HG02943 (cell line): ENCODE measurements around the gene CHDH.

Experiments
- ATAC-seq: cut with Tn5 transposase; IDR thresholded peaks from one replicate; pipeline ENCODE4 v1.9.1; 2021; ENCODE audit warnings: mild to moderate bottlenecking, low read depth, moderate library complexity; ENCODE audit not compliant: unreplicated experiment

The CHDH gene

DNA sequence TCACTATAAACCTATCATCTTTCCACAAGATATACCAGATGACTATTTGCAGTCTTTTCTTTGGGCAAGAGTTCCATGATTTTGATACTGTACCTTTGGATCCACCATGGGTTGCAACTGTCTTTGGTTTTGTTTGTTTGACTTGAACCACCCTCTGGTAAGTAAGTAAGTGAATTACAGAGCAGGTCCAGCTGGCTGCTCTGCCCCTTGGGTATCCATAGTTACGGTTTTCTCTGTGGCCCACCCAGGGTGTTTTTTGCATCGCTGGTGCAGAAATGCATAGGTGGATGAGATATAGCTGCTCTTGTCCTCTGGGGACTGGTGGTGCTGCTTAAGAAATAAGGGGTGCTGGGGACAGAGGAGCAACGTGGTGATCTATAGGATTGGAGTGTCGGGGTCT, 33.8 kb downstream of the CHDH start:
- ATAC-seq = no peak

DNA sequence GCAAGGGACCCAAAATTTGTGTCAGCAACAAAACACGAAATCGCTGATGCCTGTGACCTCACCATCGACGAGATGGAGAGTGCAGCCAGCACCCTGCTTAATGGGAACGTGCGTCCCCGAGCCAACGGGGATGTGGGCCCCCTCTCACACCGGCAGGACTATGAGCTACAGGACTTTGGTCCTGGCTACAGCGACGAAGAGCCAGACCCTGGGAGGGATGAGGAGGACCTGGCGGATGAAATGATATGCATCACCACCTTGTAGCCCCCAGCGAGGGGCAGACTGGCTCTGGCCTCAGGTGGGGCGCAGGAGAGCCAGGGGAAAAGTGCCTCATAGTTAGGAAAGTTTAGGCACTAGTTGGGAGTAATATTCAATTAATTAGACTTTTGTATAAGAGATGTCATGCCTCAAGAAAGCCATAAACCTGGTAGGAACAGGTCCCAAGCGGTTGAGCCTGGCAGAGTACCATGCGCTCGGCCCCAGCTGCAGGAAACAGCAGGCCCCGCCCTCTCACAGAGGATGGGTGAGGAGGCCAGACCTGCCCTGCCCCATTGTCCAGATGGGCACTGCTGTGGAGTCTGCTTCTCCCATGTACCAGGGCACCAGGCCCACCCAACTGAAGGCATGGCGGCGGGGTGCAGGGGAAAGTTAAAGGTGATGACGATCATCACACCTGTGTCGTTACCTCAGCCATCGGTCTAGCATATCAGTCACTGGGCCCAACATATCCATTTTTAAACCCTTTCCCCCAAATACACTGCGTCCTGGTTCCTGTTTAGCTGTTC, 34.9 kb downstream of the CHDH start:
- no peak for ATAC-seq

DNA sequence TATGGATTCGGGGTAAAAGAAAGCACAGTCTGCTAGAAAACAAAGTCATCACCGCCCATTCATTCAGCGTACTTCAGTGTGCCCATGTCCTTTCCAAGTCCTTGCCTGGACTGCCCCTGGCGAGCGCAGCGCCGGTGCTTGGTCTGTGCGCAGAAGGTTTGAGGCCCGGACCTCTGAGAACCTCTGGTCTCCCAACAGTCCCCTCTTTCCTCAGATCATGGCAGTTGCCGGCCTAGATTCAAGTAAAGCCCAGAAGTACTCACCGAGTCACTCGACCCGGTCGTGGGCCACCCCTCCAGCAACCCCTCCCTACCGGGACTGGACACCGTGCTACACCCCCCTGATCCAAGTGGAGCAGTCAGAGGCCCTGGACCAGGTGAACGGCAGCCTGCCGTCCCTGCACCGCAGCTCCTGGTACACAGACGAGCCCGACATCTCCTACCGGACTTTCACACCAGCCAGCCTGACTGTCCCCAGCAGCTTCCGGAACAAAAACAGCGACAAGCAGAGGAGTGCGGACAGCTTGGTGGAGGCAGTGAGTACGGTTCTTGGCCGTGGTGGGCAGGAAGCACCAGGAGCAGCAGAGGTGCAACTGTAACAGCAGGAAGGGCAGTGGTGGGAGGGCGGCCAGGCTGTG, 36.3 kb downstream of the CHDH start:
- ATAC-seq = no peak

DNA sequence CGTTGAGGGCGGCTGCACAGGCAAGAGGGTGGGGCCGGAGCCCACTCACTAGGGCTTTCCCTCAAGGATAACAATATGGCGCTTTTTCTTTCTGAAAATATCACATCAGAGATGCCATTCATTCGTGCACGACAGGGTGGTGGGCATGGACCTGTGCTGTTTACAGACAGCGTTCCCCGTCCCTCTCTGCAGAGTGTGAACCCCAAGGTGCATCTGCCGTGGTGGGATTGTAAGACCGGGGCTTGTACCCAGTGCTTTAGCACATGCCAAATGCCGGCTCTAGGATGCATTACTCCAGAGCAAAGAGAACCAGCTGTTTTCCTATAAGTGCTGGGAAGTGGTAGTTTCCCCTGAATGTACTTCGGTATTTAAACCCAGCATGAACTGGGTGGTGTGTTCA, 37.0 kb downstream of the CHDH start:
- ATAC-seq = no peak

GRCh38 chr3:53808496-53808895, 37.7 kb downstream of the CHDH start:
- no peak for ATAC-seq

DNA sequence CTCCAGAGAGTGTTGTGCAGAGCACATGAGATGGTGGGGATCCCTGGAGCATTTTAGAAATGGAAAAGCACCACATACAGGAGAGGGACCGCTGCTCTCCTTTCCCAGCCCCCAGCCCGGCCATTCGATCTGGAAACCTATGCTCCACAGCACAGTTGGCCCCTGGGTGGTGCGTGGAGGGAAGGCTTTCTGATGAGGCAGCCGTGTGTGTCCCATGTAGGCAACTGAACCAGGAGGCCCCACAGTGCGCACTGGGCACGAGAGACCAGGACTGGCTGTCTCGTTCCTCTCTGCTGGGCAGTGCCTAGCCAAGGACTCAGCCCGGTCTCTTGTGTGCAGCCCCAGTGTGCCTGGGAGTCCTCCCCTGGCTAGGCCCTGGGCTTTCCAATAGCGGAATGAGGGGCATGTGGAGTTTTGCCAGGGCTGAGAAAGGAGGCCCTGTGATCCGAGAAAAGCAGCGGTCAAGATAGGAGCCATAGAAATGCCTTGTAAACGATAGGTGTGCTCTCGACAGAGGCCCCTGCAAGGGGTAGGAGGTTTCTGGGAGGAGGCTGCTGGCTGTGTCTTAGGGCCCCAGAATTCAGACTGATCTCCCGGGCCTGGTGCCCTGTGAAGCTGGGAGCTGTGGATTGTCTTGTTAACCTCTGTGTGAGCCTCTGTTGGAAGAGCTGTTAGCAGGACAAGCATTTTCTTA, 39.0 kb downstream of the CHDH start:
- ATAC-seq = no peak

GRCh38 chr3:53806182-53807116, 39.8 kb downstream of the CHDH start:
- ATAC-seq = peak; percentile 48

DNA sequence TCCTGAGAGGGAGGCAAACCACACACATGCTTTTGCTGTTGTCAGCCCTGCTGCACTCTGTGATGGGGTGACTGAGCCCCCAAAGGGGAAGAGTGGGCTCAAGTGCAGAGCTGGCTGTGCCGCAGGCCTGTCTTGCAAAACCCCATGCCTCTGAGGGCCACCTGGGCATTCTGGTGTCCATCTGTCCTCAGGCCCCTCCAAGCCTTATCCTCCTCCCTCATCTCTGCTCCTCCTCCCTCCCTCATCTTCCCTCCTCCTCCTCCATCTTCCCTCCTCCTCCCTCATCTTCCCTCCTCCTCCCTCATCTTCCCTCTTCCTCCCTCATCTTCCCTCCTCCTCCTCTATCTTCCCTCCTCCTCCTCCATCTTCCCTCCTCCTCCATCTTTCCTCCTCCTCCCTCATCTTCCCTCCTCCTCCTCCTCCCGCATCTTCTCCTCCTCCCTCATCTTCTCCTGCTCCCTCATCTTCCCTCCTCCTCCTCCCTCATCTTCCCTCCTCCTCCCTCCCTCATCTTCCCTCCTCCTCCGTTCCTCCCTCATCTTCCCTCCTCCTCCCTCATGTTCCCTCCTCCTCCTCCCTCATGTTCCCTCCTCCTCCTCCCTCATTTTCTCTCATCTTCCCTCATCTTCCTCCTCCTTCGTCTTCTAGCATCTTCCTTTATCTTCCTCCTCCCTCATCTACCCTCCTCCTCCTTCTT, 40.6 kb downstream of the CHDH start:
- no peak for ATAC-seq

GRCh38 chr3:53804697-53805462, 41.3 kb downstream of the CHDH start:
- no peak for ATAC-seq

DNA sequence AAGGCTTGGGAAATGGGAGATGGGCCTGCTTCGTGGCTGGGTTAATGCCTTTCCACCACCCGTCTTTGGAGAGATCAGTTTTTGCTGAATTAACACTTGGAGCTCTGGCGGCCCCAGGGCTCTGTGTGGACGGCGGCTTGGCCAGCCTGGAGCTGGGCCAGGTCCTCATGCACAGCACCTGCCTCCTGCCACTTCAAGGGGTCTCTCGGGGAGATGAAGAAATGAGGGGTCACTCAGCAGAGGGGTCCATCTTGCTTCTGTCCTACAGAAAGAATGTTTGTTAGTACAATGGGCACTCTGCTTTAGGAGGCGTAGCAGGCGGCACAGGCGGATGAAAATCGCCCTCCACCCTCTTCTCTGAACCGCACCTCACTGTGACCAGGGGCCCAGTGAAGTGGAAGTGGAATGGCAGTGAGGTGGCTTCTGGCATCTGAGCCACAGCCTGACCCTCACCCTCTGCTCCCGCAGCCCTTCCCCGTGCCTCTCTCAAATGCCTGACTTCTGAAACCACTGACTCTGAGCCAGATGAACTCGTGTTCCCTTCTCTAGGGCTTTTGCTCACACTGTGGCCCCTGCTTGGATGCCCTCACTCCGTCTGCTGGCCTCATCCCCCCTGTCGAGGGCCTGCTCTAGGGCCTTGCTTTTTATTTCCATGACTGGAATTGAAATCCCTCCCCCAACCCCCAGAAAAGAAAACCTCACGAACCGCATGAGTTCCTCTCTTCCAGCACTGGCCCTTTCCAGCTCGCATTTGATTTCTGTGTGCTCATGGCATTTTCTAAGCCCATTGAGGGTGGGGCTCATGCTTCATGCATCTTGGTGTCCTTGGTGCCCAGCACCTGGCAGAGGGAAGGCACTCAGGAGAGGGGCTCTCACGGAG, 42.2 kb downstream of the CHDH start:
- no peak for ATAC-seq

DNA sequence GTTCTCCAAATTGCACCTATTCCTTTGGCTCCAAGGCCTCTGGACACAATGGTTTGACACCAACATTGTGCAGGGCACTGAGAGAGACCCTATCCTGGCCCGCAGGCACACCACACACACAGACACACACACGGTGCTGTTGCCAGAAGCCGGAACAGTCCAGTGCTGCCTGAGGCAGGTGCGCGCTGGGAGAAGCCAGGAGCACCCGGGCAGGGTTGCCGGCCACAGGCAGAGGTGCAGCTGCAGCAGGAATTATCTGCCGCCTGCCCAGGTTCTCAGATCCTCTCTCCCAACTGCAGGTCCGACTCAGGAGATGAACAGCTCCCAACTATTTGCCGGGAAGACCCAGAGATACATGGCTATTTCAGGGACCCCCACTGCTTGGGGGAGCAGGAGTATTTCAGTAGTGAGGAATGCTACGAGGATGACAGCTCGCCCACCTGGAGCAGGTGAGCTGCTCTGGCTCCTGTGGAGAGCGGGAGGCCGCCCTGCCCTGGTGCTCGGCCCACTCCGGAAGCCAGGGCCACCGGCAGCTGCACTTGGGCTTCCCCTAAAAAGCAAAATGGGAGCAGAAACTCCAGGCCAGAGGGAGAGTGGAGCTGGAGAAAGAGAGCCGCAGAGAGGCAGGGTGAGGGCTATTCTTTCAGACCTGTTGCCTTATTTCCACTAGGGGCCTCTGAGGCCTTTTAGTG, 42.9 kb downstream of the CHDH start:
- ATAC-seq = no peak

- no peak for ATAC-seq
These were observed 43.9 kb downstream of the CHDH start for GRCh38 chr3:53802256-53802880.

DNA sequence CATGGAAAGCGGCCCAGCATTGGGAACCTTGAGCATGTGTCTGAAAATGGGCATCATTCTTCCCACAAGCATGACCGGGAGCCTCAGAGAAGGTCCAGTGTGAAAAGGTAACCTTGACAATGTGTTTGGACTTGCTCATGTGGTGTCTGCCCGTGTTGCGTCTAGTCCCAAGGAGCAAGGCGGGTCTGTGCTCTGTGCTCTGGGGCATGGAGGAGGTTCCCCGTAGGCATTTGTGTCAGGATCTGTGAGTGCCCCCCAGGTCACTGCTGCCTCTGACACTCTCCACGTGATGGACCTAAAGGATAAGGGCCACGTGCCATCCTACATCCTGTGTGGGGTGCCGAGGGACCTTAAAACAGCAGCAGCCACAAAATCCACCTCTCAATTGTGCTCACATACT, 44.9 kb downstream of the CHDH start:
- ATAC-seq = no peak

GRCh38 chr3:53800041-53800906, 45.9 kb downstream of the CHDH start:
- ATAC-seq = no peak

GRCh38 chr3:53799338-53799865, 46.8 kb downstream of the CHDH start:
- ATAC-seq = no peak

DNA sequence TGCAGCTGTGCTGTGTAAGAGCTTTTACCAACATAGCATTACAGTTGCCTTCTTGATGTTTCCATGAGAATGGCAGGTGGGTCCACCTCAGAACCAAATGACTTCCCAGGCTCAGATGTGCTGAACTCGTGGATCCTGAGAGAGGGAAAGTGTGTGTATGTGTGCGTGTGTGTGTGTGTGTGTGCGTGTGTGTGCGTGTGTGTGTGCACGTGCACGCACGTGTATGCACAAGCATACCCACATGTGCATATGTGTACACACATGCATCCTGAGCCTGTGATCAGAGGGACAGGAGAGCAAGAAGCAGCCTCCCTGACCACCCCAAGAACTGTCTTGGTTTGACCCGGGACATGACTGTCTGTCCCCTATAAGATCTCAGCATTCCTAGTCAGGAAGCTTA, 48.1 kb downstream of the CHDH start:
- no peak for ATAC-seq
